HG03095 (cell line): ENCODE results near the gene HIVEP3.

ENCODE experiments used
- ATAC-seq: cut with Tn5 transposase; IDR thresholded peaks from one replicate; pipeline ENCODE4 v1.9.1; 2021; ENCODE audit warnings: moderate library complexity; ENCODE audit not compliant: unreplicated experiment

HIVEP3 gene

GRCh38 chr1:41716188-41717130 is 202.3 kb downstream of the HIVEP3 start:
- no peak for ATAC-seq

DNA sequence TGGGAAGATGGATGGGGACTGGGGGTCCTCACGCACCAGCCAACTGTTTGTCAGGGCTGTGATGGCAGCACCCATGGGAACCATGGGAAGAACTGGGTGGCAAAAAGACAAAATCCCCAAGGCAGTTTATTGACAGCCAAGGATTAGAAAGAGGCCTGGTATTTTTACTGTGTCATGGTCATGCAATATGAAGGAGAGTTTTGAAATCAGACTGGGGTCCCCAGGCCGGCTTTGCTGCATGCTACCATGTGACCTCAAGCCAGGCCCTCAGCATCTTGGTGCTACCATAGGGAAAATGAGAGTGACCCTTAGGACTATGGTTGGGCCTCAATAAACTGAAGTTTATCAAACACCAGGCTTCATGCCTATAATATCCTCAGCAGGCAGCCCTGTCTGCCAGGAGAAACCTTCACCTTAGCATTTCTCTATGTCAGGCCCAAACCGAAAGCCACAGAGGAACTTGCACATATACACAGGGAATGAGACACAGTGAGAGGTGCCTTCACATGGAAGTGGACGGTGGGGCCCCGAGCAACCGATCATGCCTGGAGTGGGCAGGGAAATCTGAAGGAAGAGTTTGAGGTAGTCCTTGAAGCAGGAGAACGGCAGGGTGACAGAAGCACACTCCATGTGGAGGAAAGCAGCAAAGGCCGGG is 203.2 kb downstream of the HIVEP3 start:
- no peak for ATAC-seq

- no peak for ATAC-seq
Observed at GRCh38 chr1:41714638-41715389, 203.9 kb downstream of the HIVEP3 start.

GRCh38 chr1:41713557-41714327 is 205.0 kb downstream of the HIVEP3 start:
- no peak for ATAC-seq

DNA sequence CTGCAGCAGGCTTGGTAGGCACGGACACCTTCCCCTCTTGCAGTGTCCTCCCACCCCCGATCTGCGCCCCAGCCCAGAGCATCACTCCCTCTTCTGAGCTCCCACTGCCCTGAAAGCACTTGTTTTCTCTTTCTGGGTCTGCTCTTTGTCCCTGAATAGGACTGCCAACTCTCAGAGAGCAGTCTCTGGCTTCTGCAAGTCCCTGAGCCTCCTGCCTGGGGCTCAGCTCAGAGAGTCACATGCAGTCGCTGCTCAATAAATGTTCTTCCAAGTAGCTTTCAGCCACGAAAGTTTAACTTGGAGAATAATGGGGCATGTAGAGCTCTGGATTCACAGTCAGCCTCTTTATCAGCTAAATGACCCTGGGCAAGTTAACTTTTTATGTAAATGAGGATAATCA is 205.6 kb downstream of the HIVEP3 start:
- ATAC-seq = no peak

GRCh38 chr1:41712695-41713094 is 206.0 kb downstream of the HIVEP3 start:
- no peak for ATAC-seq

GRCh38 chr1:41712081-41712480 is 206.6 kb downstream of the HIVEP3 start:
- no peak for ATAC-seq

- ATAC-seq = no peak
Observed at GRCh38 chr1:41711581-41711980, 207.1 kb downstream of the HIVEP3 start.

- no peak for ATAC-seq
Observed at GRCh38 chr1:41710980-41711379, 207.7 kb downstream of the HIVEP3 start.

- no peak for ATAC-seq
Observed at GRCh38 chr1:41709873-41710272, 208.8 kb downstream of the HIVEP3 start.

- no peak for ATAC-seq
Observed at GRCh38 chr1:41709331-41709730, 209.4 kb downstream of the HIVEP3 start.

DNA sequence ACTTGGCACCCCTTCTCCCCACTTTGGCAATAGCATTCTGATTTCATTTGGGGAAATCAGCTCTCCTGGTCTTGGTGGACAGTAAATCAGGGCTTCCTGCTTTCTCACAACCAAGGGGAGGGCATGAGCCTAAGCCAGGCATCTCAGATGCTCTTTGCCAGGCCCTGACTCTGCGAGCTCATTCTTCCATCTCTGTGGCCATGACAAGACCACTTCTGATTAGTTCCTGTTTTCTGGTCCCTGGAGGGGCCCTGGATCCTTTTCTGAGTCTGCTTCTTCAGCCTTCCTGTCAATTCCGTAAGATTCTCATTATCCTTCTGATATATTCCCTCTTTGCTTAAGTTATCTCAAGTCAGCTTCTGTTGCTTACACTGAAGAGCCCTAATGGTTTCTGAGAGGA is 210.4 kb downstream of the HIVEP3 start:
- no peak for ATAC-seq

GRCh38 chr1:41707793-41708192 is 210.9 kb downstream of the HIVEP3 start:
- ATAC-seq = no peak

DNA sequence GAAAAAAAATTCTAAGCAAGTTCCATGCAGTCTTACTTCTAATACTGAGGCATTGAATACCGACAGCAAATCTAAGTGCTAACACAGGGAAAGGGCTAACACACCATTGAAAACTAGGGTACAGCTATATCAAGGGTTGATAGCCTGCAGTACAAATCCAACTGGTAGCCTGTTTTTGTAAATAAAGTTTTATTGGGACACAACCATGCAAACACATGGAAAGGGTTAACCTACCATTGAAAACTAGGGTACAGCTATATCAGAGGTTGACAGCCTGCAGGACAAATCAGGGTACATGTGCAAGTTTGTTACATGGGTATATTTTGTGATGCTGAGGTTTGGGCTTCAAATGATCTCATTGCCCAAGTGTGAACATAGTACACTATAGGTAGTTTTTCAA is 212.9 kb downstream of the HIVEP3 start:
- no peak for ATAC-seq

DNA sequence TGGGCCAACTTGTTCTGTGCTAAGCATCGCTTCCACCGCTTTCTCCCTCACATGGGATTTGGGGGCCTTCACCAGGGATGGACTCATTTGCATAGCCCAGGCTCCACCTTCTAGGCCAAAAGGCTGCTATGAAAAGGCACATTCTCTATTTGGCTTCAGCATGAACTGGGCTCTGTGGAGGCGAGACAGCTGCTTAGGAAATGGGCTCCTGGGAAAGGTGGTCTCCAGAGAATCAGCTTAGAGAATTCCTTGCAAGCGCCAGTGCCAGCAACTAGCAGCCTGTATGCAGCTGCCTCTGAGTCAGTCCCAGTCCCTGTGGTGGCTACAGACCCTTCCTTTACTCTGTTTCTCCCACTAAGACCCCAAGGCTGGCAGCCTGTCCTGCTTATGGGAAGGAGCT is 214.5 kb downstream of the HIVEP3 start:
- no peak for ATAC-seq

DNA sequence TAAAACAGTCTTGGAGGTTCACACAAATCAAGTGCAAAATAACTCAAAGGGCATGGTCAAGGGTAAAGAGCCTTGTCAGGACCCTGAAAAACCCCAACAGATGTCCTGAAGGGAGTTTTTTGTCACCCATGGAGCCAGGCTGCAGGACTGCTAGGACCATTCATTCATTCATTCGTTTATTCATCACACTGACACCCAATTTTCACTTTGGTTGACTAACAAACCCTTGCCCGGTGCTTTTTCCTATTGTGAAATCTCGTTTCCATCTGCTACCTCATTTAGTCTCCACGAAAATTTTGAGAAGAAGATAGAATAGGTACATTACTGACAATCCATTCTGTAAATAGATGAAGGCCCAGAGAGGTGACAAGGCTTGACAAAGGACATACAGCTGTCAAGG is 216.0 kb downstream of the HIVEP3 start:
- no peak for ATAC-seq

DNA sequence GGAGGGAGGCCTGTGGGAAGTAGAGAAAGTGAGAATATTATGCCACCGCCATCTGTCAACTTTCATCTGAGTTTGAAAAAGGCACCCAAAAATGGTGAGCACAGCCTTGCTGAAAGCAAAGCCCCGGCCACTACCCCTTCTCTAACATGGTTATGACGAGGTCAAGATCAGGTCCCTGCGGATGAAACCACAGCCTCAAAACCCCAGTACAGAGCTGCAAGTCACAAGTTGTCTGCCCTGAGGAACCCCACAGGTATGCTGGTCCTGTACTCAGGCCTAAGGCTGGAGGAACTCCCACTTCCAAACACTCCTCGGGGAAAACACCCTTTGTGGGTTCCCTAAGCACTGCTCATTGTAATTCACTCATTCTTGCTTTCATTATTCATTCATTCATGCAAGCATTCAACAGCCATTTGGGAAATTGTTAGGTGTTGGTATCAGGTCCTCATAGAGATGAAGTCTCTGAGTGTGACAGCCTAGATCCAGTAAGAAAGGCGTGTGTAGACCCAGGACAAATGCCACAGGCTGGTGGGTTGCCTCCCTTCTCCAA is 217.7 kb downstream of the HIVEP3 start:
- ATAC-seq = no peak

DNA sequence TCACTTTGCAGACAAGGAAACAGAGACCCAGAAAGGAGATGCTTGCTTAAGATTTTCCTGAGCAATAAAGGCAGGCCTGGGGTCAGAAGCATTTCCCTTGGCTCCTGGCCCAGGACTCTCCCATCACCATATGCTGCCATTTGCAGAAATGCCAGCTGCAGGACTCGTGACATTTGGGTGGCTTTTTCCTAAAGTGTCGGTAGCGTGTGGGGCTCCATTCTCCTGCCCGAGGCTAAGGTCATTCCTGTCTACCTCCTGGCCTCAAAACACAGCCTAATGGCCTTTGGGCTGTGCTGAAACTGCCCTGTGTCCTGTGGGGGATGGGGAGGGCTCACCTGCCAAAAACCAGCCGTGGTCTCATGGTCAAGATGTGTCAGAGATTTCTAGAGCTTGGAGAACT is 218.1 kb downstream of the HIVEP3 start:
- ATAC-seq = no peak

GRCh38 chr1:41699861-41700248 is 218.9 kb downstream of the HIVEP3 start:
- ATAC-seq = no peak
